Endodermal cell (in vitro differentiated cells): ENCODE measurements around the gene AQP4. TPM values are rescaled to one million over a fixed set of nuclear protein-coding genes. Genes with fewer than 3 reads are reported as not detected.

Experiments
- DNase-seq: peaks from one replicate; pipeline ENCODE4 v3.0.0-alpha.2; 2017
- H3K27ac ChIP-seq: 2 replicates; pipeline ENCODE4 v1.5.1; 2013; ENCODE audit warnings: mild to moderate bottlenecking, low read depth, low read length, moderate library complexity
- H3K27me3 ChIP-seq: 2 replicates; pipeline ENCODE4 v1.6.1; 2013; ENCODE audit warnings: mild to moderate bottlenecking, low read length, moderate library complexity; ENCODE audit not compliant: insufficient read depth, control insufficient read depth, poor library complexity, severe bottlenecking
- H3K36me3 ChIP-seq: 2 replicates; pipeline ENCODE4 v1.7.0; 2013; ENCODE audit warnings: mild to moderate bottlenecking, low read length, moderate library complexity; ENCODE audit not compliant: control insufficient read depth, insufficient read depth
- H3K4me1 ChIP-seq: one replicate; pipeline ENCODE4 v1.7.0; 2013; ENCODE audit warnings: low read length; ENCODE audit not compliant: control insufficient read depth, insufficient read depth
- H3K4me3 ChIP-seq: 2 replicates; pipeline ENCODE4 v1.5.1; 2013; ENCODE audit warnings: mild to moderate bottlenecking, low read length, moderate library complexity
- H3K9ac ChIP-seq: 2 replicates; pipeline ENCODE4 v1.6.1; 2013; ENCODE audit warnings: mild to moderate bottlenecking, low read length, moderate library complexity; ENCODE audit not compliant: poor library complexity, severe bottlenecking; ENCODE audit errors: extremely low read depth
- H3K9me3 ChIP-seq: 2 replicates; pipeline ENCODE4 v1.6.1; 2013; ENCODE audit warnings: mild to moderate bottlenecking, low read length, moderate library complexity; ENCODE audit not compliant: control insufficient read depth
- H3K27ac Mint-ChIP-seq: 2 replicates; pipeline ENCODE4 v1.8.0; 2020; ENCODE audit warnings: mixed read lengths
- H3K27me3 Mint-ChIP-seq: 2 replicates; pipeline ENCODE4 v1.8.0; 2021; ENCODE audit warnings: mild to moderate bottlenecking, mixed read lengths; ENCODE audit not compliant: insufficient read depth
- H3K36me3 Mint-ChIP-seq: 2 replicates; pipeline ENCODE4 v1.8.0; 2020; ENCODE audit warnings: low read depth, mixed read lengths
- H3K4me1 Mint-ChIP-seq: 2 replicates; pipeline ENCODE4 v1.8.0; 2020; ENCODE audit warnings: mixed read lengths
- H3K4me3 Mint-ChIP-seq: 2 replicates; pipeline ENCODE4 v1.8.0; 2020; ENCODE audit warnings: mild to moderate bottlenecking, moderate library complexity, mixed read lengths
- H3K9me3 Mint-ChIP-seq: 2 replicates; pipeline ENCODE4 v1.8.0; 2020; ENCODE audit warnings: mild to moderate bottlenecking, mixed read lengths
- WGBS, 2 experiments: methylation state at CpG; one replicate each; pipeline versions ENCODE4 v1.1.5 to v1.1.7; 2013; ENCODE audit warnings: missing lambda C conversion rate in 2 of 2, mixed read lengths in 1 of 2; ENCODE audit not compliant: insufficient coverage in 1 of 2, insufficient read length in 1 of 2; 5-methylcytosine and 5-hydroxymethylcytosine counted together
- total RNA-seq, 2 donors: library from RNA; stranded (reverse); fragmentation: NEBNext Ultra II Directional in 1 of 2; extraction: Animal tissue kit (Norgen Biotek cat#: 25700) in 1 of 2; gene quantifications; 2 replicates in 1 of 2; 3 replicates in 1 of 2; pipeline ENCODE4 v1.2.1, GENCODE V29; 2021
- TF ChIP-seq, protein P1 (sequence below): fragments of 200-600 bp; sonication (generic); conservative IDR thresholded peaks from 2 replicates; pipeline ENCODE4 v1.5.0; 2021; ENCODE audit warnings: antibody characterized with exemption, mild to moderate bottlenecking

The AQP4 gene
- total RNA-seq, 2 donors from 2014 or later, result 2.1 to 10.2 TPM

DNA sequence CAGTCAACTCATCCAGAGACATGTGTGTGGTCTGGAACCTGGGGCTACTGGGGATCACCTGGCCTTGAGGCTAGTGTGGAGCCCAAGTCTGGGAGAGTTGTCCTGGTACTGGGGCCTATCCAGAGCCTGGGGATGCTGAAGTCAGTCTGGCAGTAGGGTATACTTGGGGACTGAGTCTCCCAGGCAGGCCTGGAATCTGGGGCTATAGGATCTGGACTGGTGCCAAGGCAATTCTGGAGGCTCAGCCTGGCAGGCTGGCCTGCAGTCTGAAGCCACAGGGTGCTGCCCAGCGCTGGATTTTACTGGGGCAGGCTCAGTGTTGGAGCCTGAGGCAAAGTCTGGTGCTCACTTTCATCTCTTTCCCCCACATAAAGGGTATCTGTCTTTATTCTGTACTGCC, 46.5 kb downstream of the AQP4 start:
- TF ChIP-seq, protein P1, sequence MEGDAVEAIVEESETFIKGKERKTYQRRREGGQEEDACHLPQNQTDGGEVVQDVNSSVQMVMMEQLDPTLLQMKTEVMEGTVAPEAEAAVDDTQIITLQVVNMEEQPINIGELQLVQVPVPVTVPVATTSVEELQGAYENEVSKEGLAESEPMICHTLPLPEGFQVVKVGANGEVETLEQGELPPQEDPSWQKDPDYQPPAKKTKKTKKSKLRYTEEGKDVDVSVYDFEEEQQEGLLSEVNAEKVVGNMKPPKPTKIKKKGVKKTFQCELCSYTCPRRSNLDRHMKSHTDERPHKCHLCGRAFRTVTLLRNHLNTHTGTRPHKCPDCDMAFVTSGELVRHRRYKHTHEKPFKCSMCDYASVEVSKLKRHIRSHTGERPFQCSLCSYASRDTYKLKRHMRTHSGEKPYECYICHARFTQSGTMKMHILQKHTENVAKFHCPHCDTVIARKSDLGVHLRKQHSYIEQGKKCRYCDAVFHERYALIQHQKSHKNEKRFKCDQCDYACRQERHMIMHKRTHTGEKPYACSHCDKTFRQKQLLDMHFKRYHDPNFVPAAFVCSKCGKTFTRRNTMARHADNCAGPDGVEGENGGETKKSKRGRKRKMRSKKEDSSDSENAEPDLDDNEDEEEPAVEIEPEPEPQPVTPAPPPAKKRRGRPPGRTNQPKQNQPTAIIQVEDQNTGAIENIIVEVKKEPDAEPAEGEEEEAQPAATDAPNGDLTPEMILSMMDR, result no peak
- no peak overlapping the region for H3K4me3 Mint-ChIP-seq

GRCh38 chr18:26818461-26818860, 47.0 kb downstream of the AQP4 start:
- Mint-ChIP-seq H3K4me1 (peaks cover 14% of the 10 kb centered on the region), H3K9me3 (peaks cover 8% of the 10 kb centered on the region), H3K36me3 (no peaks in the 10 kb centered on the region), H3K4me3 (no peak overlapping the region), H3K27ac (no peak overlapping the region), H3K27me3 (peaks cover 3% of the 10 kb centered on the region)
- peak overlapping the region; percentile 27 for H3K4me3 ChIP-seq
- H3K9me3 ChIP-seq, result peaks cover 19% of the 10 kb centered on the region
- TF ChIP-seq, protein P1, result no peak
- WGBS, 2 experiments, result 79% methylated on average over 1 of the region's 1 CpG; no CpG with 5 or more reads in 1 of the 2 experiments
- no peaks in the 10 kb centered on the region for H3K4me1 ChIP-seq
- H3K27ac ChIP-seq, result no peak overlapping the region
- H3K36me3 ChIP-seq, result no peaks in the 10 kb centered on the region
- H3K27me3 ChIP-seq, result no peaks in the 10 kb centered on the region
- no peak overlapping the region for H3K9ac ChIP-seq
- DNase-seq, result no peak

More for the DNA sequence above, 46.5 kb downstream of the AQP4 start:
- H3K36me3 Mint-ChIP-seq, result no peaks in the 10 kb centered on the region
- no peaks in the 10 kb centered on the region for H3K36me3 ChIP-seq
- H3K9me3 Mint-ChIP-seq, result peaks cover 8% of the 10 kb centered on the region
- 88 to 100% methylated on average over 1 of the region's 1 CpG for WGBS, 2 experiments
- peaks cover 13% of the 10 kb centered on the region for H3K4me1 Mint-ChIP-seq
- H3K27me3 Mint-ChIP-seq, result peaks cover 3% of the 10 kb centered on the region
- DNase-seq, result no peak
- no peak overlapping the region for H3K9ac ChIP-seq
- no peak overlapping the region for H3K27ac ChIP-seq
- peak overlapping the region; percentile 27 for H3K4me3 ChIP-seq
- H3K9me3 ChIP-seq, result peaks cover 19% of the 10 kb centered on the region
- H3K4me1 ChIP-seq, result no peaks in the 10 kb centered on the region
- H3K27ac Mint-ChIP-seq, result no peak overlapping the region
- no peaks in the 10 kb centered on the region for H3K27me3 ChIP-seq

- H3K4me1 Mint-ChIP-seq, result peaks cover 11% of the 10 kb centered on the region
- Histone ChIP-seq H3K27ac (no peak overlapping the region), H3K9me3 (peaks cover 12% of the 10 kb centered on the region), H3K4me1 (no peaks in the 10 kb centered on the region), H3K9ac (no peak overlapping the region), H3K4me3 (no peak overlapping the region), H3K36me3 (no peaks in the 10 kb centered on the region), H3K27me3 (no peaks in the 10 kb centered on the region)
- H3K9me3 Mint-ChIP-seq, result peaks cover 3% of the 10 kb centered on the region
- TF ChIP-seq, protein P1, result peak; percentile 85
- H3K36me3 Mint-ChIP-seq, result no peaks in the 10 kb centered on the region
- no peak overlapping the region for H3K4me3 Mint-ChIP-seq
- WGBS, 2 experiments, result 18% methylated on average over 1 of the region's 1 CpG; no CpG with 5 or more reads in 1 of the 2 experiments
- H3K27me3 Mint-ChIP-seq, result peaks cover 4% of the 10 kb centered on the region
- peak; percentile 84 for DNase-seq
- H3K27ac Mint-ChIP-seq, result no peak overlapping the region
These were observed 52.5 kb downstream of the AQP4 start for GRCh38 chr18:26813043-26813442.
